GM08714 (cell line): ENCODE results near the gene WDR5.

ENCODE experiments used
- H3K4me3 ChIP-seq: fragments of 200-500 bp; sonication (Bioruptor generic); 2 replicates; pipeline ENCODE4 v1.5.1; 2014; ENCODE audit warnings: mild to moderate bottlenecking, low read length, inconsistent platforms
- ZNF274 ChIP-seq: IDR thresholded peaks from 2 replicates; pipeline ENCODE4 v1.6.1; 2012; ENCODE audit warnings: mild to moderate bottlenecking, low read depth, low read length

Gene WDR5

DNA sequence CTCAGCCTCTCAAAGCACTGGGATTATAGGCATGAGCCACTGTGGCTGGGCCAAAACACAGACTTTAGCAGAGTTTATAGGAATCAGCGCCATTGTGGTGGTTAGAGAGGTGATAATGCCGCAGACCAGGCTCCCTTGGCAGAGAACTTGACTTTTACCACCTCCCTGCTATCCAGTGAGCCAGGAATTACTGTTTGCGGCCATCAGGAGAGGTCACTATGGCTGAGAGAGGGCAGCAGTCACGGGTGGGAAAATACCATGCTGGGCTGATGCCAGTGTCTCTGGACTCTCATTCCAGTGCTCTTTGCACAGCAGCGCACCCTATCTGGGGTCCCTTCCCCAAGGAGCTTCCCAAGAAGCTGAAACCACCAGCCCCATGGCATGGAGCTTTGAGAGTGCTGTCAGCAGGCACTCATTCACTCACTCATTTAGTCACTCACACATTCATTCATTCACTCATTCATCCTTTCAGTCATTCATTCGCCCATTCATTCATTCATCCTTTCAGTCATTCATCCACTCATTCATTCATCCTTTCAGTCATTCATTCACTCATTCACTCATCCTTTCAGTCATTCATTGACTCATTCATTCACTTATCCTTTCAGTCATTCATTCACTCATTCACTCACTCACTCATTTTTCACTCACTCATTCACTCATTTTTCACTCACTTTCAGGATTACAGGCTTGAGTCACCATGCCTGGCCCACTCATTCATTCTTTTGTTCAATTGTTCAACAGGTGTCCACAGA, 55.8 kb downstream of the WDR5 start:
- no peak overlapping the region for H3K4me3 ChIP-seq
- TF ChIP-seq ZNF274, result no peak

DNA sequence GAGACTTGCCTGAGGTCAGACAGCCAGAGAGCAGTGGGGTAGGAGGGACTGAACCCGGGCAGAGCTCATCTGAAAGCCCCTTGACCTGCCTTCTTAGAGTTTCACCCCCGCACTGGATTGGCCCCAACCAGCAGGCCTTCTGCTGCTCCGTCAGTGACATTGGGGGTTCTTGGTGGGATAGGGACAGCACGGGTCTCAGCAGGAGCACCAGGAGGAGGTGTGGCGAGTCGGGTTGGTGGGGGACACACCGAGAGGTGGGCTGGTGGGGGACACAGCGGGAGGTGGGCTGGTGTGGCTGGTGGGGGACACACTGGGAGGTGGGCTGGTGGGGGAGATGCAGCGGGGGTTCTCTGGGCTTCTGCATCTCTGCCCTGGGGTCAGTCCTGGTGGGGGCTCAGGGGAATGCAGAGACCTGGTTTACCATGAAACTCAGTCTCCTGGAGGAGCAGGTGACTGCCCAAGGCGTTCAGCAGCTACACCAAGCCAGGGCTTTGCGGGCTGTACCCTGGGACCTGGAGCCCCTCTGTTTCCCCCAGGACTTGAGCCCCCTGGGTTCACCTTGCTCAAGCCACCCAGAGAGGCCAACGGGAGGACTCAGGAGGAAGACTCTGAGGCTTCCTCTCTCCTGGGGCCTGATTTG, 56.5 kb downstream of the WDR5 start:
- no peak for TF ChIP-seq ZNF274
- H3K4me3 ChIP-seq, result no peak overlapping the region

DNA sequence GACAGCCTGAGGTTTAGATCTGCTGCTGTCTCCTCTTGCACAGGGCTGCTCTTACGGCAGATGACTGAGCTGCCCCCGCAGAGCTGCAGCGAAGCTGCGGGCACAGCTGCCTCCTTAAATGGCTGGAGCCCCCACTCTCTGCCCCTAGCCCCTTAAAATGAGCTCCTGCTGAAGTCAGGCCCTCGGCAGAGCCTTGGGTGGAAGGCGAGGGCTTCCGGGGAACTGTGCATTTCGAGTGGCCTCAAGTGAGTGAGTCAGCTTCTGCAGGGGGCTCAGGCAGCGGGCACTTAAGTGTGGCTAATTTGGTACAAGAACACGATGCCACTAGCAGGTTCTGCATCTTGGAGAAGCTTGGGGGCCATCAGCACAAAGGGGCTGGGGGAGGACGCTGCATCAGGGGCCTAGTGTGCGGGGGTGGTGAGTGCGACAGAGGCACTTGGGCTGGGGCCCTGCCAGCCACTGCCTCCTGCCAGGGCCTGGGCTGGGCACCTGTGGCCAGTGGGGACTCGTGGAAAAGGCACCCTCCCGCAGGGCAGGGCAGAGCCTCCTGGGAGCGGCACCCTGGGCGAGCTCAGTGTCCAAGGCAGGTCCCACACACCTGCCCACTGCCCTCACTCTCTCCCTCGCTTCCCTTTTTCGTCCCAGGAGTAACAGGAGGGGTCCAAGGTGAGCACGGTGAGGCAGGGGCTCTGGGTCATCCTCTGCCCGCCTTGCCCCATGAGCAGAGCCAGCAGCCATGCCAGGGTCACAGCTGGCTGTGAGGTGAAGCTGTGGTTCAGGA, 57.3 kb downstream of the WDR5 start:
- TF ChIP-seq ZNF274, result no peak
- H3K4me3 ChIP-seq, result no peak overlapping the region

DNA sequence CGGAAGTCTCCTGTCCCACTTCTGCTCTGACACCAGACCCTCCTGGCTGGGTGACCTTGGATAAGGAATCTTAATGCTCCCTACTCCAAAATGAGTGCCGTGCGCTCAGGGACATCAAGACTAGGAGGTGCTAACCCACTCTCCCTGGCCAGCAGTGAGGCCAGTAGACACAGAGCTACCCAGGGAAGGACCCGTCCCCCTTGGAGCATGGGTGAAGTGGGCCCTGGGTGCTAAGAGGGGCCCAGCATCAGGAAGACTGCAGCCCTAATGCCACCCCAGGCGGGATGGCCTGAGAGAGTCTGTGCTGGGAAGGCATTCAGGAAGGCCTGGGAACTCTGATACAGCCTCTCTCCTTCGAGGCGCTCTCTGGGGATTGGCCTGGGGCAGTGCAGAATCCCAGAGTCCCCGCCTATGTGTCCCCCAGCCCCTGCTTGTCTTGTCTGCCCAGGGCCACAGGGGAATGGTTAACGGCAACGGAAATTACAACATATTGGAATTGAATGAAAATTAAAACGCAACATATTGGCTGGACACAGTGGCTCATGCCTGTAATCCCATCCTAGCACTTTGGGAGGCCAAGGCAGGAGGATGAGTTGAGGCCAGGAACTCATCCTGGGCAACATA, 58.1 kb downstream of the WDR5 start:
- no peak for TF ChIP-seq ZNF274
- H3K4me3 ChIP-seq, result no peak overlapping the region

DNA sequence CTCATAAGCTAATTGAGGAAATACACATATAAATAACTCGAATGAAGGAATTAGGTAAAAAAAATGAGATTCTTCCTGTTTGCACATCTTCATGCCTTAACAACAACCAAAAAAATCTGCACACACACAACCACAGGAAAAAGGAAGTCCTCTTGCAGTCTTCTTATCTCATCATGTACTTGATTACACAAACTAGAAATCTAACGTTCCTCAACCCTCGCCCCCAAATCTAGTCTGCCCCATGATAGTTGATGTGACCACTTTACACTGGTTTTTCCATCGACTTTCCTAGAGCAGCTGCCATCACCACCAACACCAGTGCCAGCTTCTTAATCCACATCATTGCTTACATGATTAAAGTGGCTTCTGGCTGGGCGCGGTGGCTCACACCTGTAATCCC, 59.7 kb downstream of the WDR5 start:
- no peak overlapping the region for H3K4me3 ChIP-seq
- TF ChIP-seq ZNF274, result no peak

DNA sequence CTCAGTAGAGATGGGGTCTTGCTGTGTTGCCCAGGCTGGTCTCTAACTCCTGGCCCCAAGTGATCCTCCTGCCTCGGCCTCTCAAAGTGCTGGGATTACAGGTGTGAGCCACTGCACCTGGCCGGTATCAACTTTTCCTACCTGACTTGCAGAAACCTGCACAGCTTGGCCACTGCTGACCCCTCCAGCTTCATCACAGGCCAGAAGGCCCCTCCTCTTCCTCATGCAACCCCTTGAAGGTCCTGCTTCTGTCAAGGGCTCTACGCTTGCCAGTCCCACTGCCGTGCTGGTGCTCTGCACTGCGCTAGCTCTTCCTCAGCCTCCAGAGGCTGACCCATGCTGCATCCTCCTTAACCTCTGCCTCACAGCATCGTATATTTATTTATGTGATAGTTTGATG, 61.0 kb downstream of the WDR5 start:
- H3K4me3 ChIP-seq, result no peak overlapping the region
- TF ChIP-seq ZNF274, result no peak

DNA sequence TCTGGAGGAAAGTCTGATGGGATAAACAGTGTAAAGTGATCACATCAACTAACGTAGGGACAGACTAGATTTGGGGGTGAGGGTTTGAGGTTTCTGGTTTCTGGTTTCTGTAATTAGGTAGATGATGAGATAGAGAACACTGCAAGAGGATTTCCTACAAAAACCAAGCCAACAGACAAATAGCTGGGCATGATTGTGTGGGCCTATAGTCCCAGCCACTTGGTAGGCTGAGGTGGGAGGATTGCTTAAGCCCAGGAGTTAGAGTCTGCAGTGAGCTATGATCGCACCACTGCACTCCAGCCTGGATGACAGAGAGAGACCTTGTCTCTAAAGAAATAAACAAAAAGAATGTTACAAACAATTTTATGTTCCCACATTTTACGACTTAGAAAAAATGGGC, 62.9 kb downstream of the WDR5 start:
- TF ChIP-seq ZNF274, result no peak
- no peak overlapping the region for H3K4me3 ChIP-seq

DNA sequence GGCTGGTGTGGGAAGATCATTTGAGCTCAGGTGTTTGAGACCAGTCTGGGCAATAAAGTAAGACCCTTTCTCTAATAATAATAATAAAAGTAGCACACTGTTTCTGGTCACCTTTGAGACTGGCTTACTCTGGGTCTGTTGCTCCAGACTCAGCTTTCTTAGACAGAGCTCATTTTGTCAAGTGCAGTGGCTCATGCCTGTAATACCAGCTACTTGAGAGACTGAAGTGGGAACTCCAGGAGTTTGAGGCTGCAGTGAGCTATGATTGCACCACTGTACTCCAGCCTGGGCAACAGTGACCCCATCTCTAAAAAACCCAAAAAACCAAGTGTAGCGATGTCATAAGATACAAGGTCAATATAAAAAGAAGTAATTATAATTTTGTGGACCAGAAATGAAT, 64.8 kb downstream of the WDR5 start:
- no peak overlapping the region for H3K4me3 ChIP-seq
- no peak for TF ChIP-seq ZNF274

DNA sequence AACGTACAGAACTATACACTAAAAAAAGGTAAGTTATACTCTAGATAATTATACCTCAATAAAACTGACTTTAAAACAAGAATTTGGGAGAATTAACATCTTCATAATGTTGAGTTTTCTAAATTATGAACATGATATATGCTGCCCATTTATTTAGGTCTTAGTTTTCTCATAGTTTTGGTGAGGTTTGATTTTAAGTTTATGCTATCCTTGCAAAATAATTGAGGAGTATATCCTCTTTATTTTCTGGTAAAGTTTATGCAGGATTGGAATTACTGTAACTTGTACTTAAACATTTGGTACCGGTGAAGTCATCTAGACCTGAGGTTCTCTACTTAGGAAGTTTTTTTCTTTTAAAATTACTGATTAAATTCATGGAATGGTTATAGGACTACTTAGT, 67.3 kb downstream of the WDR5 start:
- H3K4me3 ChIP-seq, result no peak overlapping the region
- TF ChIP-seq ZNF274, result no peak

DNA sequence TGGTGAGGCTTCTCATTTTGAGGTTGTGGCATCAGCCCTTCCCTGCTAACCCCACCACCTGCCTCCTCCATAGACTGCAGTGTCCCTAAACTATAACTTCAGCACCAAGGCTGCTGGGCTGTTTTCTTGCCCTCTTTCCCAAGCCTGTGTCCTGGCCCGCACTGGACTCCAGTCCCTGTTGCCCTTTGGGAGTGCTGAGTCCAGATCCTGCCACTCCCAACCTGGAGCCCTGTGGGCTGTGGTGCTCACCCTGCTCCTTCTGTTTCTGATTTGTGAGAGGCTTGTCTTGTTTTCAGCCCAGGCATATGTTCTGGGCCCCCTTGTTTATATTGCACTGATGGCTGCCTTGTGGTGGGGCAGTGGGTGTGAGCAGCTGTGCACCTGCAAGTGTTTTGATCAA, 68.2 kb downstream of the WDR5 start:
- TF ChIP-seq ZNF274, result no peak
- no peak overlapping the region for H3K4me3 ChIP-seq

DNA sequence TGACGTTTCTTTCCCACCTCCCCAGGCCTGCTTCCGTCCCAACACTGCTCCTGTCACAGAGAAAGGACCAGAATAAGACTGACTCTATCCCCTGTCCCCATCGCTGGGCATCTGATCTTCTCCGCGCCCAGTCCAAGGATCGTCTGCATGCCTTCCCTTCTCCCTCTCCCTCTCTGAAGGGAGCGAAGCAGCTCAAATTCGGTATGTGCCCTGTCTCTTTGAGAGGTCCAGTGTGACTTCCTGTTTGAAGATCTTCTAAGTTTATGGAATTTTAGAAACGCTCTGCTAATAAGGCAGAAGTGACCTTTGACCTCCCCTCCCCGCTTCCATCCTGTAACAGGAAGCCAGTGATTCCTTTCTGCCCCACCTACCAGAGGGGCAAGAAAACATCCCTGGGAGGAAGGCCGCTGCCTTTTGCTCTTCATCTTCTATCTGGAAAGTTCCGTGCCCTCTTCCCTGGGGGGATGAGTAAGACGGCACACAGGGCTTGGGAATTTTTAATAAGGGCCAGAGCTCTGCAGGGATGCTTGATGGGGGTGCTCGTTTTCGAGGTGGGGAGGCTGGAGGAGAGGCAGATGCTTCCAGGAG, 69.2 kb downstream of the WDR5 start:
- TF ChIP-seq ZNF274, result no peak
- H3K4me3 ChIP-seq, result no peak overlapping the region

DNA sequence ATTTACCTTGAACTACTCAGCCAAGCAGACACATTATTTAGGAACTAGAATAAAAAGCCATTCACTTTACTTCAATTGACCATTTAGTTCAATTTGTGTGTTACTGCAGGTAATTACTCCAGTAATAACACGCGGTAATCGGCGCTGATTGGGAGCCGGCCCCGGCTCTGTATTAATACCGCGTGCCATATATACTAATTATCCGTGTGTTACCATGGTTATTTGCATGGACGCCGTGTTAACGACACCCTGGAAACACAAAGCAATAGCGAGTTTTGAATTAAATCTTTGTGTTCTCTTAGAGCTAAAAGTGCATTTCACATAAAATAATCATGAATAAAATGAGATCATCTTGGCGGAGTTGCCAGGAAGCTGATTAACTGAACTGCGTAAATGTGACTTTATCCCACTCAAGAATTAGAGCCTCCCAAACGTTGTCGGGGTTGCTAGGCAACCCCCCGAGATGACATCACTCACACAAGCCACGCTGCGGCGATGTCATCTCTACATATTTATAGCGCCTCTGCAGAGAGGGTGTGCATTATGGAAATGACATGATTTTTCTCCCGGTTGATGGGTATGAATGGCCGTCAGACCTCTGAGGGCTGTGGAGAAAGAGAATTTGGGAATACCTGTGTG, 69.9 kb downstream of the WDR5 start:
- no peak overlapping the region for H3K4me3 ChIP-seq
- no peak for TF ChIP-seq ZNF274

DNA sequence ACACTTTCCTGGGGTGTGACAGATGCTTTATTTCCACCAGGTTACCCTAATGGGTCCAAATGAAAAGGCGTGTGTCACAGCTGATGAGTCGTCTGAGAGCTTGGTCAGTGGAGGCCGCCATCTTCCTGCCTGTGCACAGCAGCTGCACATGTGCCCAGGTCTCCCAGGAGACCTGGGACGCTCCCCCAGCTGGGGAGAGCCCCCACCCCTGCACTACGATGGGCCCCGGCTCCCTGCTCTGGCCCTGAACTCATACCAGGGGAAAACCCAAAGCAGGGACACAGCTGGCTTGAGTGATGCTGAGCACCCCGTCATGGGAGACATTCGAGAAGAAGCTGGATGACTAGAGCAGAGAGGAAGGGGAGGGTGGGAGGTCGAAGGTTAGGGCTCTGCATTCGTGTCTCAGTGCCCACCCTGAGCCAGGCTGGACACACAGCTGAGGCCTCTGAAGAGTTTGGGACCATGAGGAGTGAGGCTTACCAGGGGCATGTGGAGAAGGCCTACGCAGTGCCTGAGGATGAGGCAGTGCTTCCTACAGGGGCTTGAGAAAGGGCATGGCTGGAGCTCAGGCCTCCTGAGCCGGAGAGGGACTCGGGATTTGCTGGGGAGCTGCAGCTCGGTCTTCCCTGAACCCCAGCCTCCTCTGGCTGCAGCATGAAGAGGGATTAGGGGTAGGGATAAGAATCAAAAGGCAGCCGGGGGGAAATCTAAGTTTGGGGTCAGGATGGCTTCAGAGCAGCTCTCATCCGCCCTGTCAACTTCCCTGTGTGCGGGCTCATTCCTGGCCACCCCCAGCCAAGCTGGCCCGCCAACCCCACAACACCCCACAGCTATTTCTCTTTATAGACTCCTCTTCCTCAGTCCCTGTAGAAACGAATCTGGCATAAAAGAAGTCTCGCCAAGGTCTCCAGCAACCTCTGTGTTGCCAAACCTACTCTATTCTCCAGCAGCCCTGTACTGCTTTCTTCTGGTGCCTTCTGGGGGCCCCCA, 70.7 kb downstream of the WDR5 start:
- no peak for TF ChIP-seq ZNF274
- H3K4me3 ChIP-seq, result no peak overlapping the region
